NCI-H128 (cell line): ENCODE data around the gene DNAJC17.

Source experiments
- DNase-seq: peaks from one replicate; lab custom pipeline; 2025; ENCODE audit not compliant: unreplicated experiment; lab: John Stamatoyannopoulos, UW

DNAJC17 gene, protein sequence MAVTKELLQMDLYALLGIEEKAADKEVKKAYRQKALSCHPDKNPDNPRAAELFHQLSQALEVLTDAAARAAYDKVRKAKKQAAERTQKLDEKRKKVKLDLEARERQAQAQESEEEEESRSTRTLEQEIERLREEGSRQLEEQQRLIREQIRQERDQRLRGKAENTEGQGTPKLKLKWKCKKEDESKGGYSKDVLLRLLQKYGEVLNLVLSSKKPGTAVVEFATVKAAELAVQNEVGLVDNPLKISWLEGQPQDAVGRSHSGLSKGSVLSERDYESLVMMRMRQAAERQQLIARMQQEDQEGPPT

DNA sequence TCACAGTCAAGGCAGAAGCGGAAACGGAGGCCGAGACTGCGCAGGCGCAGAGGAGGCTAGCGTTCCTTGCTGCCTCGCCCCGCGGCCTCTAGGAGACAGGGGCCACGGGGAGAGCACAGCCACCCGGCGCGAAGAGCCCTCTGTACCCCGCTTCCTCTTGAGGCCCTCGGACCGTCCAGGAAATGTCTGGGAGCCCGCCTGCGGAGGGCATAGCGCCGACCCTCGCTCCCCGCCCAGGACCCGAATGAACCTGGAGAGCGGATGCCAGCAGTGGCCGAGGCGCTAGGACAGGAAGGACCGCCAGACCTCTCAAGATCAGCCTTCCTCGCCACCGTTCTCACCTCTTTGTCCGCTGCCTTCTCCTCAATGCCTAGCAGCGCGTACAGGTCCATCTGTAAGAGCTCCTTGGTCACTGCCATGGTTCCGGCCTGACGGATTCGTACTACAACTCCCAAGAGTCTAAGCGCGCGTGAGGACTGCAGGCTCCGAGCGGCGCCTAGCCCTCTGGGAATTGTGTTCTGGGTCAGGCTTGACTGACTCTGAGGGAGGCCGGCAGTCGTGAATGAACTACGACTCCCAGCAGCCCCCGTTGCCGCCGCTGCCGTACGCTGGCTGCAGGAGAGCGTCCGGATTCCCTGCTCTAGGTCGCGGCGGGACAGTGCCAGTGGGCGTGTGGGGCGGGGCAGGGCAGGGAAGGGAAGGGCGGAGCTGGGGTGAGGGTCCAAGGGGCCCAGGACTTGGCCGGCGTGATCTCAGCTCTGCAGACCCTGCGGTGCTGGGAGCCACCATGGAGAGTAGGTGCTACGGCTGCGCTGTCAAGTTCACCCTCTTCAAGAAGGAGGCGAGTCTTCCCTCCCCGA lies at the start of gene DNAJC17, which contains the start of gene ZFYVE19:
Gene DNAJC17, minus strand, starts transcription at position 446 of the 860 bp plus-strand sequence. Its CDS starts 27 bp downstream, at position 419.
Gene ZFYVE19, plus strand, starts transcription at position 62 of the 860 bp plus-strand sequence. Its CDS starts 501 bp downstream, at position 563.
- DNase-seq: peak; percentile 94

DNA sequence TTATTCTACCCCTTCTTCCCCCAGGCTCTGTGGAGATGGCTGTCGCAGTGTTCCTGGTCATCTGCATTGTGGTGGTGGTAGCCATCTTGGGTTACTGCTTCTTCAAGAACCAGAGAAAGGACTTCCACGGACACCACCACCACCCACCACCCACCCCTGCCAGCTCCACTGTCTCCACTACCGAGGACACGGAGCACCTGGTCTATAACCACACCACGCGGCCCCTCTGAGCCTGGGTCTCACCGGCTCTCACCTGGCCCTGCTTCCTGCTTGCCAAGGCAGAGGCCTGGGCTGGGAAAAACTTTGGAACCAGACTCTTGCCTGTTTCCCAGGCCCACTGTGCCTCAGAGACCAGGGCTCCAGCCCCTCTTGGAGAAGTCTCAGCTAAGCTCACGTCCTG lies 49.5 kb upstream of the DNAJC17 start:
- DNase-seq: no peak

DNA sequence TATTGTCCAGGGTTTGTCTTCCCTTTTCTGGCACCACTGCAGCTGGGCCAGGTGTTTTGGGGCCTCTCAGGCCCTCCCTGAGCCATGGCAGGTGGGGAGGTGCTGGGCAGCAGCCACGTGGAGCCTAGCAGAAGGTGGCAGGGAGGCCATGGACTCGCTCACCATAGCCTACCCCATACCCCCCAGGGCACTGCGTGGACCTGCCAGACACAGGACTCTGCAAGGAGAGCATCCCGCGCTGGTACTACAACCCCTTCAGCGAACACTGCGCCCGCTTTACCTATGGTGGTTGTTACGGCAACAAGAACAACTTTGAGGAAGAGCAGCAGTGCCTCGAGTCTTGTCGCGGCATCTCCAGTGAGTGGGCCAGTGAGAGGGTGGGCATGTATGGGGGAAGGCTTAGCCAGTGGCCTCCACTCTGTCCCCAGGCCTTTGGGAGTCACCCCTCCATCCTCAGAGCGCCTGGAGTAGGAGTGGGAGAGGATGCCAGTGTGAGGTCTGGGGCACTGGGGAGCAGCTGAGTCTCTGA lies 48.5 kb upstream of the DNAJC17 start:
- no peak for DNase-seq

DNA sequence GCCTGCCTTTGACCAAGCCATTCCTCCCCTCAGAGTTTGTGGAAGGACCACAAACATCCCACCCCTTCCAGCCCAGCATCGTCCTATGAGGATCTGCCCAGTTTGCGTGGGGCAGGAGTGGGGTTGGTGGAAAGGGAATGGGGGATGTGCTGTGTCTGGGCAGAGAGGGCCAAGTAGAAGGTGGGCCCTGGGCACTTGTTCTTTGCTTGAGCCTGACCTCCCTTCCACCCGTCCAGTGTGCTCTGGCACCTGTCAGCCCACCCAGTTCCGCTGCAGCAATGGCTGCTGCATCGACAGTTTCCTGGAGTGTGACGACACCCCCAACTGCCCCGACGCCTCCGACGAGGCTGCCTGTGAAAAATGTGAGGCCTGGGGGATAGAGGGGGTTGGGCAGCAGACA lies 46.9 kb upstream of the DNAJC17 start:
- no peak for DNase-seq

DNA sequence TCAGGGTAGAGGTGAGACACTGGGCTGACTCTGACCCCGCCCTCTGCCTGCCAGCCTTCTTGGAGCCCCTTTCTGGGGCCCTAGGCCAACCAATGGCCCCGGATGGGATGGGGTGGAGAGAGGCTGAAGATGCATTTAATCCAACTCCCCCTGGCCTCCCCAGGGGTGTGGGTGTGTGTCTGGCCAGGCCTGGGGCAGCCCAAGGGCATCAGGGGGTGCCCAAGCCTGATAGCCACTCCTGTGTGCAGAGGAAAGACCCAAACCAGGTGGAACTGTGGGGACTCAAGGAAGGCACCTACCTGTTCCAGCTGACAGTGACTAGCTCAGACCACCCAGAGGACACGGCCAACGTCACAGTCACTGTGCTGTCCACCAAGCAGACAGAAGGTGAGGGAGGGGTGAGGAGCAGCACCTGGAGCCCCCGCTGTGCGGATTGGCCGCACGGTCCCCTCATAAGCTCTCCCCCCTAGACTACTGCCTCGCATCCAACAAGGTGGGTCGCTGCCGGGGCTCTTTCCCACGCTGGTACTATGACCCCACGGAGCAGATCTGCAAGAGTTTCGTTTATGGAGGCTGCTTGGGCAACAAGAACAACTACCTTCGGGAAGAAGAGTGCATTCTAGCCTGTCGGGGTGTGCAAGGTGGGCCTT lies 46.1 kb upstream of the DNAJC17 start:
- DNase-seq: no peak

DNA sequence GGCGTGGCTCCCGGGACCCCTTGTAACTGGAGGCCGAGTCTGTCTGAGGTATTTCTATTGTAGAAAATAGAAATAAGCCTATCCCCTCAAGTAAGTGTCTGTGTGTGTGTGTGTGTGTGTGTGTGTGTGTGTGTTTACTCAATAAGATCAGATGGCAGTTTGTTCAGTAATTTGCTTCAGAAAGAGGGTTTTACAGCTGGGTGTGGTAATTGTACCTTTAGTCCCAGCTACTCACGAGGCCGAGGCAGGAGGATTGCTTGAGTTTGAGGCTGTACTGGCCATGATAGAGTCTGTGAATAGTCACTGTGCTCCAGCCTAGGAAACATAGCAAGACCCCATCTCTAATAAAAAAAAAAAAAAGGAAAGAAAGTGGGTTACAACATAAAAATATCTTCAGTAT lies 45.3 kb upstream of the DNAJC17 start:
- DNase-seq: no peak

DNA sequence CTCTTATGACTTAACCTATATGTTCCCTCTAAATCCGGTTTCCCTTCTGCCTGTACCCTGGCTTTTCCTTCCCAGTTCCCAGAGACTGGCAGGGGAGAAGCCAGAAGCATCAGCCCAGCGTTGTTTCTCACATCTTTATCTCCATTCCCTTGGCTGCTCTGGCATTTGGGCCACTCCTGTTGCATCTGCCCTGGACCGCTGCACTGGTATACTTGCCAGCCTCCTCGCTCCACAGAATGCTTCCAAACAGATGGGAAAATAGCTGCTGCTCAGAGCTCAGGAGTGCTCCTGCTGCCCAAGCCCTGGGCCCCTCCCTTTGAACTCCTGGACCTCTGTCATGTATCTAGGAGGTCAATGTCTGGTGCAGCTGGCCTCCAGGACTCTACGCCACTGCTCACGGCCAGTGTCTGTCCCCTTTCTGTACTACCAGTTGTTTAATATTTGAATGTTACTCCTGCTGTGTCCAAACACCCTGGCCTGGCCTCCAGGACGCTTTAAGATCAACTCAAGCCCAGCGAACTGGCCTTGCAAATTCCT lies 43.4 kb upstream of the DNAJC17 start:
- no peak for DNase-seq

DNA sequence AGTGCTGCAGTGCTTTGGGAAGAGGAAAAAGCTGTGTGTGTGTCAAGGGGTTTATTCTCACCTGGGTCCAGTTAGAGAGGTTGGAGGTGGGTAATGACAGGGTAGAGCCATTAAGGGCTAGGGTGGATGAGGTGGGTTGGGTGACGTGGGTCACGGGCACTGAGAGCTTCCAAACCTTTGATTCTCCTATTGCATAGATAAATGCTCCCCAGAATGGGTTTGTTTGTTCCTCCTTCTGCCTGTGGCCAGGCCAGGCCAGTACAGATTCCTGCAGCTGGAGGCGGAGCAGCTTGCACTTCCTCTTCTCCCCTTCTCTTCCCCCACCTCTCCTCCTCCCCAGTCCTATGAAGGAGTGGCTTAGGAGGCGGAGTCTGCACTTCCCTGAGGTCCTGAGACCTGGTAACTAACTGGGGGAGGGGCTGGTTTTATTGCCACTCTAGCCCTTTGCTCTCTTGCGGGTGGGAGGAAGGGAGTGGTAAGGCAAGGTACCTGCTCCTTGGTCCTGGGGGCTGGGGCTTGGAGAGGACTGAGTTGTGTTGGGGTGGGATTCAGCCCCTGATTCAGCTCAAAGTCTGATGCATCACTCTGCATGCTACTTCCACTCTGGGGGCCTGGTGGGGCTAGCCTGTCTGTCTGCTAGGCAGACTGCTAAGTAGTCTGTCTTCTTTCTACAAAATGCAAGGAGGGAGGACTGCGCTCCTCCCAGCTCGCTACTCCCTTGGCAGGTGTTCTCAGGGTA lies 40.1 kb upstream of the DNAJC17 start:
- DNase-seq: no peak

DNA sequence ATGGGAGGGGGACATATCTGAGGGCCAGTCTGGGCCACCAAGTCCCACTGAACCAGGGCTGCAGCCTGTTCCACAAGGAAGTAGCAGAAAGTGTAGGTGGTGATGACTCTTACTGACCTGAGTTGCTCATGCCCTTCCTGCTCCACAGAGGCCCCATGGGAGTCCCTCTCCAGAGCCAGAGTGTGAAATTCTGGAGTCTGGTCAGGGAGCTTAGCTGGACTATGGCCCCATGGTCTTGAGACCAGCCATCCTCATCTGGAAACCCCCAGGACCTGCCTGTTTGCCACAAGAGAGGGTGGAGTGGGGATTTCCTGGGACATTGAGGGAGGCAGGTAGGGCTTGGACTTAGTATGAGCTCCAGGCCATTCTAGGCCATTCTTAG lies 39.6 kb upstream of the DNAJC17 start:
- DNase-seq: no peak

DNA sequence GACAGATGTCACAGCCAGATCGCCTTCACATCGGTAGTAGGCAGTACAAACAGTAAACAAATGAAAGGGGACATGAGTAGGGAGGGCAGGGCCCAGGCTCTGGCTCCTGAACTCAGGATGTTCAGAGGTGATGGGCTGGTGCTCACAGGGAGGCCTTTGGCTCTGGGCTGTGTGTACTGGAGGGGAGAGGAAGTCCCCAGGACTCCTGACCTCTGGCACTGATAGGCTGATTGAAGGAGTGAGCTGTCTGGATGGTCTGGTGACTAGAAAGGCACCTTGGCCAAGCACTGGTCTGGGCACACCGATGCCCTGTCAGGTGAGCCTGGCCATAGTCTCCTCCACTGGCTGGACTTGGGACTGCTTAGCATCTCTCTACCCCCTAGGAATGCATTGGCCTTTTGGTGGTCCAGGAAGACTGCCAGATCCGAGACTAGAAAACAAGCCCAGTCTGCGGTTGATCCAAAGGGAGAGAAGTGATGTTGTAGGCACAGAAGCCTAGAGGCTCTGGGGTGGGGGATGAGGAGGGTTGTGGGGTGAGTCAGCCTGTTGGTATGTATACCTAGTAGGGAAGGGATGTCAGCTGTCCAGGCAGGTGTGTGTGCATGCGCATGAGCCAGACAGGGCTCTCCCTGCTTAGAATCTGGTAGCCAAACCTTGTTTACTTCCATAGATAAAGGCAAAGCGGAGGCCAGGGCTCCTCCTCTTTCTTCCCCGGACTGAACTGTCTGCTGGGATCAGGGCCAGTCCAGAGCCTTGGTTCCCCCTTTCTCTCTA lies 38.4 kb upstream of the DNAJC17 start:
- DNase-seq: no peak

DNA sequence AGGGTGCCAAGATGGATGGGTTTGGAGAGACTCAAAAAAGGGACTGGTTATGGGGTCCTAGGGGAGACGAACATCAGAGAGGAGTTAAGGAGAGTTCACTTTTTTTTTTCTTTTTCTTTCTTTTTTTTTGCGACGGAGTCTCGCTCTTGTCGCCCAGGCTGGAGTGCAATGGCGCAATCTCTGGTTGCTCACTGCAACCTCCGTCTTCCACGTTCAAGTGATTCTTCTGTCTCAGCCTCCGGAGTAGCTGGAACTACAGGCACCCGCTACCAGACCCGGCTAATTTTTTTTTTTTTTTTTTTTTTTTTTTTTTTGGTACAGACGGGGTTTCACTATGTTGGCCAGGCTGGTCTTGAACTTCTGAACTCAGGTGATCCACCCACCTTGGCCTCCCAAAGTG lies 37.8 kb upstream of the DNAJC17 start:
- DNase-seq: no peak

DNA sequence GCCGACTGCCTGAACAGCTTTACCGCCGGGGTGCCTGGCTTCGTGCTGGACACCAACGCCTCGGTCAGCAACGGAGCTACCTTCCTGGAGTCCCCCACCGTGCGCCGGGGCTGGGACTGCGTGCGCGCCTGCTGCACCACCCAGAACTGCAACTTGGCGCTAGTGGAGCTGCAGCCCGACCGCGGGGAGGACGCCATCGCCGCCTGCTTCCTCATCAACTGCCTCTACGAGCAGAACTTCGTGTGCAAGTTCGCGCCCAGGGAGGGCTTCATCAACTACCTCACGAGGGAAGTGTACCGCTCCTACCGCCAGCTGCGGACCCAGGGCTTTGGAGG lies 37.4 kb upstream of the DNAJC17 start:
- no peak for DNase-seq

DNA sequence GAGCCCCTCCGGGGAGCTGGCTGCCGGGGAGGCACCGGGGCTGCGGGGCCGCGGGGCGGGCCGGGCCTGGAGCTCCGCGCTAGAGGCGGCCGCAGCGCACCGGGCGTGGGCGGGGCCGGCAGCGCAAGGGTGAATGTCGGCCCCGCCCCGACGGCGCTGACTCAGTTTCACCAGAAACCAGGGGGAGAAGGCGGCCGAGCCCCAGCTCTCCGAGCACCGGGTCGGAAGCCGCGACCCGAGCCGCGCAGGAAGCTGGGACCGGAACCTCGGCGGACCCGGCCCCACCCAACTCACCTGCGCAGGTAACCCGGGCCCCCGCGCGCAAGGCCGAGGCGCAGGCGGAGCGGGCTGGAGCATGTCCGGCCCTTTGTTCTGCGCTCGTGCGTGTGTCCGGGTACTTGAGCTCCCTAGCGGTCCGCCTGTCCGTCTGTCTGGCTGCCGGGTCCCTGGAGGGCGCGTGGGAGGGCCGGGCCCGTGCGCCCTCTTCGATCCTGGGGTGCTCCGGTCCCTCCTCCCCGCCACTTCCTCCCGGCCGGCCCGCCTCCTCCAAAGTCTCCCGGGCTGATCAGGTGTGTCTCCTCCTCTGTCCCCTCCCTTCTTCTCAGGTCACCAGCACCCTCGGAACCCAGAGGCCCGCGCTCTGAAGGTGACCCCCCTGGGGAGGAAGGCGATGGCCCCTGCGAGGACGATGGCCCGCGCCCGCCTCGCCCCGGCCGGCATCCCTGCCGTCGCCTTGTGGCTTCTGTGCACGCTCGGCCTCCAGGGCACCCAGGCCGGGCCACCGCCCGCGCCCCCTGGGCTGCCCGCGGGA lies 36.8 kb upstream of the DNAJC17 start, which contains the start of gene SPINT1:
Gene SPINT1, plus strand, starts transcription at position 164 of the 811 bp plus-strand sequence. Its CDS starts 507 bp downstream, at position 671.
- DNase-seq: no peak

DNA sequence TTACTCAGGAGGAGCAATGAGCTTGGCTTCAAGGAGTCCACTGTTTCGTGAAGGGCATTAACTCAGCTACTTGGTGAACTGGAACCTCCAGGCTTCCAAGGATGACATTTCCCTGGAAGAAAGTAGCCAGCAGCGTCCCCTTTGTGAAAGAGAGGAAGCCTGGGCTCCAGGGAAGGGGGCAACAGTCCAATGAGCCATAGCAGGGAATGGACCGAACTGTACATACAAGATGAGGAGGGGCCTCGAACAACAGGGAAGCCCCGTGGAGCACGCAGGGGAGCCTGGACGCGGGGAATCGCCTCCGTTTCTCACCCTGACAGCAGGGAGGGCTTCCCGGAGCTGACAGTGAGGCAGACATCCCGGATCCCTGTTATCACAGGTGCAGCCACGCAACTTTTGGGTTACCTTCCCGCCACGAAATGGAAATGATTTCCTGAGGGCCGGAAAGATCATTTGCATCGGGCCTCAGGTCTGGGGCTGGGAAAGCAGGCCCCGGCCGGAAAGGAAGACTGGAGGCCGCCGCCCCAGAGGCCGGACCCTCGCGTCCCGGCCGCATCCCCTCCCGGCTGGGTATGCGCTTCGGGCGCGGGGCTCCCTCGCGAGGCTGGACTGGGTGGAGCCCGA lies 36.1 kb upstream of the DNAJC17 start:
- DNase-seq: no peak

DNA sequence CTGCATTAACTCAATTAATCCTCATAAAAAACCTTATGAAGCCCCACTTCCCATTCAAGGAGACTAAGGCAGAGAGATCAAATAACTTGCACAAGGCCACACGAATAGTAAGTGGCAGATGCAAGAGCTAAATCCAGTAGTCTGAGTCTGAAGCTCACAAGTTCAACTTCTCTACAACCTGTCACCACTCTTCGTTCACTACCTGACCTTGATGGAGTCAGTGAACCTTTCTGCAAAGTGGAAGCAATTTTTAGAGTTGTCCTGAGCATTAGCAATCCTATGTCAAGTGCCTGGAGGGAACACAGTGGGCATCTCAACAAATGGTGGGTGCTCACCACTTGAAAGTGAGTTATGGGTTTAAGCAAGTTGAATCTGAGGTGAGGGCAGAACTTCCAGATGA lies 34.5 kb upstream of the DNAJC17 start:
- no peak for DNase-seq

DNA sequence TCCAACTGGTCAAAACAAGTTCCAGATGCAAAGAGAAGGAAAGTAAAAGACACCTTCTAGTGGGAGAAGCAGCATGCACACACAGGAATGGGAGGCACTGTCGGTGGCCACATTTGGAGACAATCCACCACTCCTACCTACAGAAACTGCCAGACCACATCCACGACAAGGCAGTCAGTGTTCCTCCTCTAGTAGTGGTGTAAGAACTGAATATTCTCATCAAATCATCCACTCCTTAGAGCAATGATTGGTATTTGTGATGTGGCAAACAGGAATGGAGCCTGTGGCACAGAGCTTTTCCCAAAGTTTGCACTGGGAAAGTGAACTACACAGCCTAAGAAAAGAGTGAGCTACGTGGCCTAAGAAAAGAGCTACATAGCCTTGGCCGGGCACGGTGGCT lies 31.5 kb upstream of the DNAJC17 start:
- no peak for DNase-seq

DNA sequence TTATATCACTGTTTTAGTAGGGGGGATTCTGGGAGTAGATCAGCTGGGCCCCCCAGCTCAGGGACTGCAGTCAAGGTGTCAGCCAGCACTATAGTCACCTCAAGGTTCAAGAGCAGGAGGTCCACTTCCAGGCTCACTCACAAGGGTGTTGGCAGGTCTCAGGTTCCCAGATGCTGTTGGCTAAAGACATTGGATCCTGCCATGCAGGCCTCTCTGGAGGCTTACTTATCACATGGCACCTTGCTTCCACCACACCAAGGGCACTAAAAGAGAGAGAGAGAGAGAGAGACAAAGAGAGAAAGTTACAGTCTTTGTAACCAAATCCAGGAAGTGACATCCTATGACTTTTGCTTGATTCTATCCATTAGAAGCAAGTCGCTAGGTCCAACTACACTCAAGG lies 28.7 kb upstream of the DNAJC17 start:
- DNase-seq: no peak

DNA sequence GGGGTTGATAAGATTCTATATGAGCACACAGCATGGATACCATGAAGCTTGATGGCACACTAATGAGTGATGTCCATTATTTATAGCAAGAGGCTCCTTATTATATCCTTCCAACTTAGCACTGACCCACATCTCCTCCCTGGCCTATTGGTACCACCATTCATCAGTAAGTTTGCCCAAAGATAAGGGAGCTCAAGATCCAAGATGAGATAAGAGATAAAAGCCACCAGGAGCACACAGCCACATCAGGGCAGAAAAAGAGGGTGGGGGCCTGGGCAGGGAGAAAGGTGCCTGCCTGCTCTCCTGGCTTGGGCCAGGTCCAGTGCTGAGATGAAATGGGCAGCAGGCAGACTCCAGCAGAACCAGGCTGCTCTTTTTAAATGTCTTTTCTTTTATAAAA lies 25.6 kb upstream of the DNAJC17 start:
- DNase-seq: no peak

DNA sequence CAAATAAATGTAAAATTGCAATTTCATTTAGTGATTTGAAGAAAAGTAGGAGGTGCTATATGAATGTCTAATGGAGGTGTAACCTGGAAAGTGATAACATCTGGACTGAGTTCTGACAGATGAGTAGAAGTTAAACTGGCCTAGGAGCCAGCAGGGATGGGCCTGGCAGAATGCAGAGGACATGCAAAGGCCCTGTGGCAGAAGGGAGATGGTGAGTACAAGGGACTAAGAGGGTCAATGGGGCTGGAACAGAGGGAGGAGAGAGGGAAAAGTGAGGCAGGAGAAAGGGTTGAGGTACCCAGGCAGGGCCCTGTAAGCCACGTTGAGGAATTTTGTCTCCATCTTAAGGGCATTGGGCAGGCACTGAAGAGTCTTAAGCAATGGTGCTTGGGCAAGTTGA lies 24.6 kb upstream of the DNAJC17 start:
- DNase-seq: no peak
